A673 (cell line): ENCODE results near the gene DMD.

ENCODE experiments used
- CTCF ChIP-seq: fragments of 300-800, 200-600 bp; sonication (generic); conservative IDR thresholded peaks from 2 replicates; pipeline ENCODE4 v1.5.1; 2017; ENCODE audit warnings: low read depth, mild to moderate bottlenecking, antibody characterized with exemption, low read length, moderate library complexity, mixed read lengths
- EZH2 ChIP-seq: fragments of 200-600 bp; sonication (generic); IDR thresholded peaks from 2 replicates; pipeline ENCODE4 v1.6.1; 2017; ENCODE audit warnings: borderline replicate concordance, low read depth, mild to moderate bottlenecking, mixed read lengths, antibody characterized with exemption, low read length; ENCODE audit not compliant: poor library complexity, severe bottlenecking

GRCh38 chrX:33156152-33156726, 55.1 kb downstream of the DMD start:
- no peak for TF ChIP-seq CTCF
- no peak for TF ChIP-seq EZH2
